OCI-LY1 (cell line): ENCODE measurements around the gene RNF183.

Experiments
- EZH2 ChIP-seq: fragments of 200-600 bp; sonication (generic), shearing (Covaris generic); IDR thresholded peaks from 2 replicates; pipeline ENCODE4 v1.8.0; 2017; ENCODE audit warnings: borderline replicate concordance, mixed run types, mild to moderate bottlenecking, antibody characterized with exemption, low read length, moderate library complexity, mixed read lengths
- TF ChIP-seq, protein P1 (sequence below): fragments of 200-600 bp; sonication (generic), shearing (Covaris generic); IDR thresholded peaks from 2 replicates; pipeline ENCODE4 v1.5.1; 2017; ENCODE audit warnings: mild to moderate bottlenecking, antibody characterized with exemption, low read length, moderate library complexity, mixed read lengths

DNA sequence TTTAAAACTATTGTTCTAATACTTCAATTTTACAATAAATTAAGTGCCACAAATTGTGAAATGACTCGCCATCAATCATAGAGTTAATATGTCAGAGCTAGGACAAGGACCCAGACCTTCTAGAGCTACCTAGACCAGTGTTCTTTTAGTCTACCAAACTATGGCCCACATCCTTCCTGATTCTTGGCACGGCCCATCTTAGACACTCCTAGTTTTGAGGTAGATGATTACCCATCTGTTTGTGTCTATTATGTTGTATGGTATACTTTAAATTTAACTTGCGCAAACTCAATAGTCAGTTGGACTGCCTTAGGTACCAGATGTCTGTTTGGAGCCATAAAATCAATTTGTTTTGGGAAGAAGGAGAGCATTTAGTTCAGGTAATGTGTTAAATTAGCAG, 45.3 kb downstream of the RNF183 start:
- TF ChIP-seq, protein P1, sequence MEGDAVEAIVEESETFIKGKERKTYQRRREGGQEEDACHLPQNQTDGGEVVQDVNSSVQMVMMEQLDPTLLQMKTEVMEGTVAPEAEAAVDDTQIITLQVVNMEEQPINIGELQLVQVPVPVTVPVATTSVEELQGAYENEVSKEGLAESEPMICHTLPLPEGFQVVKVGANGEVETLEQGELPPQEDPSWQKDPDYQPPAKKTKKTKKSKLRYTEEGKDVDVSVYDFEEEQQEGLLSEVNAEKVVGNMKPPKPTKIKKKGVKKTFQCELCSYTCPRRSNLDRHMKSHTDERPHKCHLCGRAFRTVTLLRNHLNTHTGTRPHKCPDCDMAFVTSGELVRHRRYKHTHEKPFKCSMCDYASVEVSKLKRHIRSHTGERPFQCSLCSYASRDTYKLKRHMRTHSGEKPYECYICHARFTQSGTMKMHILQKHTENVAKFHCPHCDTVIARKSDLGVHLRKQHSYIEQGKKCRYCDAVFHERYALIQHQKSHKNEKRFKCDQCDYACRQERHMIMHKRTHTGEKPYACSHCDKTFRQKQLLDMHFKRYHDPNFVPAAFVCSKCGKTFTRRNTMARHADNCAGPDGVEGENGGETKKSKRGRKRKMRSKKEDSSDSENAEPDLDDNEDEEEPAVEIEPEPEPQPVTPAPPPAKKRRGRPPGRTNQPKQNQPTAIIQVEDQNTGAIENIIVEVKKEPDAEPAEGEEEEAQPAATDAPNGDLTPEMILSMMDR: no peak
- TF ChIP-seq EZH2: no peak
